Lower leg skin (tissue), 3 donors: ENCODE measurements around the gene ZNF280C.

Source experiments
- CTCF ChIP-seq, 3 donors: fragments of 450-650 bp; IDR thresholded peaks; one replicate each; pipeline ENCODE4 v1.5.1; 2016; ENCODE audit warnings: antibody characterized with exemption in 3 of 3, mild to moderate bottlenecking in 3 of 3, moderate library complexity in 2 of 3
- POLR2A ChIP-seq, 2 donors: fragments of 450-650 bp; IDR thresholded peaks; one replicate each; pipeline ENCODE4 v1.6.1; 2016 to 2017; ENCODE audit warnings: antibody characterized with exemption in 2 of 2, mild to moderate bottlenecking in 1 of 2, moderate library complexity in 1 of 2

GRCh38 chrX:130304587-130305368 lies 36.1 kb upstream of the ZNF280C start:
- TF ChIP-seq CTCF (IDR thresholded peaks at IDR 0.05): no peak
- TF ChIP-seq POLR2A (IDR thresholded peaks at IDR 0.05): no peak
